Activated T-cell treated with anti-CD3 and anti-CD28 coated beads, Interleukin-2, amount 50 U/mL, for 72 hours (primary cell): ENCODE data around the gene IL15. TPM values are rescaled to one million over a fixed set of nuclear protein-coding genes. Genes with fewer than 3 reads are reported as not detected.
A peak's percentile ranks its signal among the peaks of the same experiment; 100 is the strongest.

Experiments
- ATAC-seq, 2 donors: fragments of 150-1000 bp; cut with Tn5 transposase; replicated peaks in 1 of 2; 2 replicates each; pipeline ENCODE4 v1.10.0; 2021; ENCODE audit warnings: moderate library complexity in 2 of 2, mild to moderate bottlenecking in 1 of 2
- DNase-seq, 2 donors: peaks; one replicate each; pipeline ENCODE4 v3.0.0; 2021 to 2022; ENCODE audit warnings: mixed read lengths in 1 of 2
- H3K27ac Mint-ChIP-seq: one replicate; pipeline ENCODE4 v1.8.0; 2022; ENCODE audit warnings: mild to moderate bottlenecking, moderate library complexity, mixed read lengths
- H3K27me3 Mint-ChIP-seq: one replicate; pipeline ENCODE4 v1.8.0; 2022; ENCODE audit warnings: low read depth, mixed read lengths
- H3K36me3 Mint-ChIP-seq, 2 donors: one replicate each; pipeline ENCODE4 v1.8.0; 2022; ENCODE audit warnings: mixed read lengths in 2 of 2, mild to moderate bottlenecking in 1 of 2; ENCODE audit not compliant: insufficient read depth in 2 of 2
- H3K4me1 Mint-ChIP-seq: one replicate; pipeline ENCODE4 v1.8.0; 2022; ENCODE audit warnings: low read depth, mixed read lengths
- H3K4me3 Mint-ChIP-seq, 2 donors: one replicate each; pipeline ENCODE4 v1.8.0; 2022; ENCODE audit warnings: mild to moderate bottlenecking in 2 of 2, mixed read lengths in 2 of 2, moderate library complexity in 2 of 2
- H3K9me3 Mint-ChIP-seq, 2 donors: one replicate each; pipeline ENCODE4 v1.8.0; 2022; ENCODE audit warnings: mixed read lengths in 2 of 2
- total RNA-seq, 2 donors: library from RNA; stranded (reverse); gene quantifications; one replicate each; pipeline ENCODE4 v1.2.3, GENCODE V29; 2022

The IL15 gene
- total RNA-seq, 2 donors from 2014 or later = 2.1 TPM

- H3K9me3 Mint-ChIP-seq = no peaks in the 10 kb centered on the region
- H3K4me1 Mint-ChIP-seq = peaks cover 6% of the 10 kb centered on the region
- ATAC-seq (peak in 1 of 2 donors; percentile 2), DNase-seq (no peak)
- peak overlapping the region; percentile 54 for H3K27ac Mint-ChIP-seq
- peaks cover 3 to 5% of the 10 kb centered on the region in 2 donors for H3K36me3 Mint-ChIP-seq
- H3K27me3 Mint-ChIP-seq = peaks cover 10% of the 10 kb centered on the region
- H3K4me3 Mint-ChIP-seq = peak overlapping the region; percentile 93 to 95
Measured at GRCh38 chr4:141635736-141636081, 674 bp upstream of the IL15 start.

DNA sequence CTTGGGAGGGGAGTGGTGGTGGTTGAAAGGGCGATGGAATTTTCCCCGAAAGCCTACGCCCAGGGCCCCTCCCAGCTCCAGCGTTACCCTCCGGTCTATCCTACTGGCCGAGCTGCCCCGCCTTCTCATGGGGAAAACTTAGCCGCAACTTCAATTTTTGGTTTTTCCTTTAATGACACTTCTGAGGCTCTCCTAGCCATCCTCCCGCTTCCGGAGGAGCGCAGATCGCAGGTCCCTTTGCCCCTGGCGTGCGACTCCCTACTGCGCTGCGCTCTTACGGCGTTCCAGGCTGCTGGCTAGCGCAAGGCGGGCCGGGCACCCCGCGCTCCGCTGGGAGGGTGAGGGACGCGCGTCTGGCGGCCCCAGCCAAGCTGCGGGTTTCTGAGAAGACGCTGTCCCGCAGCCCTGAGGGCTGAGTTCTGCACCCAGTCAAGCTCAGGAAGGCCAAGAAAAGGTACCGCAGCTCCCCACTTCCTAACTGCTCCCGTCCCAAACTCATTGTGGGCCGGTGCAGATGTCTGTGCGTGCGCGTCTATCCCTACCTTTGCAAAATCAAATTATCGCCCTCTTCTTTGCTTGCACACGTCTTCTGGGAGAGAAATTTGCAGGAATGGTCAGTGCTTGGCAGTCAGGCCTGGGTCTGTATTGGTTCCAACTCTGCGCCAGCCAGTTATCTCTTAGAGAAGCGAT lies 533 bp downstream of the IL15 start:
- DNase-seq = peak; percentile 29 to 32
- peaks cover 6% of the 10 kb centered on the region for H3K4me1 Mint-ChIP-seq
- H3K9me3 Mint-ChIP-seq = no peaks in the 10 kb centered on the region
- peaks cover 3 to 5% of the 10 kb centered on the region in 2 donors for H3K36me3 Mint-ChIP-seq
- peak overlapping the region; percentile 85 for H3K27ac Mint-ChIP-seq
- H3K27me3 Mint-ChIP-seq = peaks cover 10% of the 10 kb centered on the region
- H3K4me3 Mint-ChIP-seq = peak overlapping the region; percentile 93 to 95
- peak; percentile 74 to 75 for ATAC-seq

DNA sequence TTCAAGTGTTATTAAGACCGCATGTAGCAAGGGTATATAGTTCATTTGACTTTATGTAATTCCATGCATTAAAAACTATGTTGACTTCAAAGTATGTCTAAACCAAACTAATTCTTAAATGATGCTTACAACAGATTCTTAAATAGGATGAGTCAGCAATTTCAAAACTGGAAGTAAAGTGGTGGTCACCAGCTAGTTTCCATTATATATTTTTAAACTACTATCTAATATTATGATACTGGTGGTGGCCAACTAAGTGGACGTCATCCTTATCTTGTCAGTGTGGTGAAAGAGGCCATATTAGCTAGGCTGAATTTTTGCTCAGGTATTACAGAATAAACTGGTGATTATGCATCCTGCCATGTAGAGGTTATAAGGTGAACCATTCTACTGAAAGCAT lies 1.2 kb downstream of the IL15 start:
- Mint-ChIP-seq H3K27me3 (peaks cover 10% of the 10 kb centered on the region), H3K4me1 (peaks cover 6% of the 10 kb centered on the region), H3K9me3 (no peaks in the 10 kb centered on the region), H3K4me3 (peak overlapping the region; percentile 93 to 95), H3K36me3 (peaks cover 3 to 5% of the 10 kb centered on the region in 2 donors), H3K27ac (peak overlapping the region; percentile 85)
- no peak for DNase-seq
- ATAC-seq = no peak

DNA sequence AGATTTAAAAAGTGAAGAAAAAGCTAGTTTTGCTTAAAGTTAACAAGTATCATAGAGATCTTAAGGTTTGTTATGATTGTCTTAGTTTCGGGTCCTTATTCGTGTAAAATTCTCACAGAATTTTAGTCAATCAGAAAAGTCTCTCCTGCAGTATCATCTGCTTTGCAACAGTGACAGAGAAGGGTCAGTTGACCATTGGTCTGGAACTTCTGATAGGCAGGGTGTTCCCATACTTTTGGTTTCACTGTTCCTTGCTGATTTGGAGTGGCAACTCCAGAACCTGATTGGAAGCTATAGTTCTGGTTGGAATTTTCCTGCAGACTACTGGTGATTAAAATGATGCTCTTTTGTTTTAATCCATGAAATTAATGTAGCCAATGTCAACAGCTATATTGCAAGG lies 1.8 kb downstream of the IL15 start:
- Mint-ChIP-seq H3K9me3 (no peaks in the 10 kb centered on the region), H3K27ac (no peak overlapping the region), H3K4me3 (peak overlapping the region in 1 of 2 donors; percentile 42), H3K36me3 (peaks cover 3 to 5% of the 10 kb centered on the region in 2 donors), H3K4me1 (peaks cover 7% of the 10 kb centered on the region), H3K27me3 (peaks cover 10% of the 10 kb centered on the region)
- DNase-seq = no peak
- no peak for ATAC-seq

DNA sequence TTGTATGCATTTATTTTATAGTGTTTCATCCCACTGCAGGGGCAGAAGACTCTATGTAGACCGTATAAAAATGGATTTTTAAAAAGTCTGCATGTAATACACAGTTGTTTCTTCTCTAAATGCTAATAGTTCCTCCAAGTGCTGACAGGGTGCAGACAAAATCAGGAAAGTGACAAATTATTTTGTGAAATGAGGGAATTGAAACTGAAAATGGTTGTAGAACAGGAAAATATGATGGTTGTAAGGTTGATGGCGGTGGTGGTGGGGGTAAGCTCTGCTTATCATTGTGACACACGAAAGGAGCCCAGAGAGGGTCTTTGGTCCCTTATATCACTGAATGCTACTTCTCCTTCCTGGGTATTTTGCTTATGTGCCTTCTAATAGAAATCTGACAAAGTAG lies 4.3 kb downstream of the IL15 start:
- H3K36me3 Mint-ChIP-seq = peaks cover 3 to 5% of the 10 kb centered on the region in 2 donors
- H3K4me1 Mint-ChIP-seq = peaks cover 10% of the 10 kb centered on the region
- H3K4me3 Mint-ChIP-seq = no peak overlapping the region
- no peak for DNase-seq
- ATAC-seq = no peak
- H3K9me3 Mint-ChIP-seq = no peaks in the 10 kb centered on the region
- peaks cover 10% of the 10 kb centered on the region for H3K27me3 Mint-ChIP-seq
- no peak overlapping the region for H3K27ac Mint-ChIP-seq

- DNase-seq = no peak
- no peak for ATAC-seq
- peaks cover 5% of the 10 kb centered on the region for H3K4me1 Mint-ChIP-seq
- H3K36me3 Mint-ChIP-seq = peaks cover 0 to under 1% of the 10 kb centered on the region in 2 donors
- no peak overlapping the region for H3K27ac Mint-ChIP-seq
- no peak overlapping the region for H3K4me3 Mint-ChIP-seq
- H3K27me3 Mint-ChIP-seq = peaks cover 10% of the 10 kb centered on the region
- no peaks in the 10 kb centered on the region for H3K9me3 Mint-ChIP-seq
Measured at GRCh38 chr4:141642063-141642462, 5.7 kb downstream of the IL15 start.

GRCh38 chr4:141642711-141643110 lies 6.3 kb downstream of the IL15 start:
- Mint-ChIP-seq H3K27me3 (peaks cover 10% of the 10 kb centered on the region), H3K4me3 (no peak overlapping the region), H3K9me3 (no peaks in the 10 kb centered on the region), H3K27ac (no peak overlapping the region), H3K4me1 (peaks cover 5% of the 10 kb centered on the region), H3K36me3 (no peaks in the 10 kb centered on the region)
- ATAC-seq (peak in 1 of 2 donors; percentile 65), DNase-seq (no peak)

GRCh38 chr4:141643557-141643956 lies 7.2 kb downstream of the IL15 start:
- Mint-ChIP-seq H3K36me3 (no peaks in the 10 kb centered on the region), H3K4me1 (peaks cover 5% of the 10 kb centered on the region), H3K9me3 (no peaks in the 10 kb centered on the region), H3K4me3 (no peak overlapping the region), H3K27me3 (peaks cover 5% of the 10 kb centered on the region), H3K27ac (no peak overlapping the region)
- peak; percentile 67 to 82 for ATAC-seq
- DNase-seq = no peak

DNA sequence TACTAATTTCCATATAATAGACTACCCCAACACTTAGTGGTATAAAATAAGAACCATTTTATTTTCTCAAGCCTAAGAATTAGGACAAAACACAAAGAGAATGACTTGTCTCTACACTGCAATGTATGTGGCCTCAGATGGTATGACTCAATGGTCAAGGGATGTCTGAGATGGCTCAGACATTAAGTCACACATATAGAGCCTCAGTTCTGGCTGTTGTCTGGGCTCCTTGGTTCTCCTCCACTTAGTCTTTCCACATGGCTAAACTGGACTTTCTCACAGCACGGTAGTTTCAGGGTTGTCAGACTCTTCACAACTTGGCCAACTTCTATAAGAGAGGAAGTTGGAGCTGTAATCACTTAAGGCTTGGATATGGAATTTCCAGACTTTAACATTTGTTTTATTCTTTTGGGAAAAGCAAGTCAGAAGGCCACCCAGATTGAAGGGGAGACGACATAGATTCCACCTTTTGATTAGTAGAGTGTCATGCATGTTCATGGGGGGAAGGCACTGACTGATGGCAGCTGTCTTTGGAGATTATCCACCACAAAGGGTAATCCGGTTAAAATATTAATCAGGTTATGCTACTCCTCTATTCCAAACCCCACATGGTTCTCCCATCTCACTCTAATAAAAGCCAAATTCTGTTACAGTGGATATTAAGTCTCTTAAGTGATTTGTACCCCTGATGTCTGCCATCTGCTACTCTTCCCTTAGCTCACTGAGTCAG lies 9.4 kb downstream of the IL15 start:
- Mint-ChIP-seq H3K9me3 (no peaks in the 10 kb centered on the region), H3K27me3 (no peaks in the 10 kb centered on the region), H3K4me1 (peaks cover 5% of the 10 kb centered on the region), H3K4me3 (no peak overlapping the region), H3K36me3 (no peaks in the 10 kb centered on the region), H3K27ac (no peak overlapping the region)
- ATAC-seq (no peak), DNase-seq (no peak)

- no peak overlapping the region for H3K4me3 Mint-ChIP-seq
- peak overlapping the region; percentile 78 for H3K27ac Mint-ChIP-seq
- H3K27me3 Mint-ChIP-seq = no peaks in the 10 kb centered on the region
- ATAC-seq (no peak), DNase-seq (no peak)
- no peaks in the 10 kb centered on the region for H3K9me3 Mint-ChIP-seq
- peaks cover 5% of the 10 kb centered on the region for H3K4me1 Mint-ChIP-seq
- H3K36me3 Mint-ChIP-seq = no peaks in the 10 kb centered on the region
Measured at GRCh38 chr4:141646969-141647368, 10.6 kb downstream of the IL15 start.

DNA sequence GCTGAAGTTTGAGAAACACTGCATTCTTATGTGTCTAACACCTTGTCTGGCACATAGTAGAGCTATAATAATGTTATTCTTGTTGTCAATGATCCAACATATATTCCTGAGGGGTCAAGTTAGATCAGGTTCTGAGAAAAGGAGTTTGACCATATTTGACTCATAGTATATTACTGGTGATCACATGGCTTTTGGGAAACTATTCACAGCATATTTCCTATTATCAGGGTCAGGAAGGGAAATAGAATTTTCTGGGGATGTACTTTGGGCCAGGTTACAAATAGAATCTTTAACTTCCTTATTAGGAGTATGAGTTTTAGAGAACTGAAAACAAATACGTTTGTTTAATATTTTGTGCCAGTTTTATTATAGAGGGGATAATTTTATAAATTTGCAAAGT lies 11.6 kb downstream of the IL15 start:
- peaks cover 5% of the 10 kb centered on the region for H3K4me1 Mint-ChIP-seq

DNA sequence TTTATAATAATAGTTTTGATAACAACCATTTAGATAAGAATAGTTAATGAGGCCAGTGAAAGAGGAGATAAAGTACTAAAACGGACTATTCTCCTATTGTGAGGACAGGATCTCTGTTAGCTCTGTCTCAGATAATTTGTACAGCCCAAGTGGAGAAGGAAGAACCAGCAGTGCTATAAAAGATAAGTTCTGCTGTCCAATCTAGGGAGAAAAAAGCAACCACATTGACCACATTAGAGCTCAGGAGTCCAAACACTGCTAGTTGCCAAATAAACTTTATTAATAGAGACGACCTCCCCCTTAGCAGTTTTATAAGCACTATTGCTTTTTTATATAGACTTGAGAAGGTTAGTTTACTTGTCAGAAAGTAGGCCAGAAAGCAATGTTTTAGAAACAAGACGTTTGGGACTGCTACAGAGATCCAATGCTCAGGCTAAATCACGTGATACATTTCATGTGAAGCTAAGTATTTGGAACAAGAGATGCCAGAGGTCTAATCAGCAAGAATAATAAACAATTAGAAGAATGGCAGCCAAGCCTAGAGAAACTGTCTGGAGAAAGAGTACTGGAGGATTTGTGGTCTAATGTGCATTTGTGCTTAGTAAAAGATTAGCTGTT lies 15.9 kb downstream of the IL15 start:
- Mint-ChIP-seq H3K27ac (no peak overlapping the region), H3K4me1 (no peaks in the 10 kb centered on the region), H3K36me3 (no peaks in the 10 kb centered on the region), H3K27me3 (no peaks in the 10 kb centered on the region), H3K4me3 (no peak overlapping the region), H3K9me3 (no peaks in the 10 kb centered on the region)
- DNase-seq (no peak), ATAC-seq (no peak)

More for the DNA sequence above, 11.6 kb downstream of the IL15 start:
- no peaks in the 10 kb centered on the region for H3K36me3 Mint-ChIP-seq
- ATAC-seq (no peak), DNase-seq (no peak)
- no peak overlapping the region for H3K27ac Mint-ChIP-seq
- H3K4me3 Mint-ChIP-seq = no peak overlapping the region
- H3K9me3 Mint-ChIP-seq = no peaks in the 10 kb centered on the region
- no peaks in the 10 kb centered on the region for H3K27me3 Mint-ChIP-seq

GRCh38 chr4:141654098-141654497 lies 17.7 kb downstream of the IL15 start:
- no peak overlapping the region for H3K4me3 Mint-ChIP-seq
- DNase-seq (no peak), ATAC-seq (no peak)
- no peaks in the 10 kb centered on the region for H3K4me1 Mint-ChIP-seq
- no peak overlapping the region for H3K27ac Mint-ChIP-seq
- no peaks in the 10 kb centered on the region for H3K27me3 Mint-ChIP-seq
- H3K9me3 Mint-ChIP-seq = no peaks in the 10 kb centered on the region
- no peaks in the 10 kb centered on the region for H3K36me3 Mint-ChIP-seq
